Choroid plexus epithelial cell (primary cell): ENCODE measurements around the gene SYTL2.

Source experiments
- DNase-seq: peaks from one replicate; pipeline ENCODE4 v3.0.0-alpha.2; 2010; ENCODE audit warnings: low read depth
- H3K4me3 ChIP-seq: 2 replicates; pipeline ENCODE4 v1.5.1; 2011; ENCODE audit warnings: low read depth, mild to moderate bottlenecking, control low read depth, low read length, moderate library complexity
- CTCF ChIP-seq: conservative IDR thresholded peaks from 2 replicates; pipeline ENCODE4 v1.5.1; 2011; ENCODE audit warnings: low read depth, mild to moderate bottlenecking, control low read depth, inconsistent platforms, low read length, moderate library complexity

Gene SYTL2

GRCh38 chr11:85776951-85777602, 33.9 kb downstream of the SYTL2 start:
- H3K4me3 ChIP-seq, result no peak overlapping the region
- no peak for DNase-seq
- no peak for TF ChIP-seq CTCF

DNA sequence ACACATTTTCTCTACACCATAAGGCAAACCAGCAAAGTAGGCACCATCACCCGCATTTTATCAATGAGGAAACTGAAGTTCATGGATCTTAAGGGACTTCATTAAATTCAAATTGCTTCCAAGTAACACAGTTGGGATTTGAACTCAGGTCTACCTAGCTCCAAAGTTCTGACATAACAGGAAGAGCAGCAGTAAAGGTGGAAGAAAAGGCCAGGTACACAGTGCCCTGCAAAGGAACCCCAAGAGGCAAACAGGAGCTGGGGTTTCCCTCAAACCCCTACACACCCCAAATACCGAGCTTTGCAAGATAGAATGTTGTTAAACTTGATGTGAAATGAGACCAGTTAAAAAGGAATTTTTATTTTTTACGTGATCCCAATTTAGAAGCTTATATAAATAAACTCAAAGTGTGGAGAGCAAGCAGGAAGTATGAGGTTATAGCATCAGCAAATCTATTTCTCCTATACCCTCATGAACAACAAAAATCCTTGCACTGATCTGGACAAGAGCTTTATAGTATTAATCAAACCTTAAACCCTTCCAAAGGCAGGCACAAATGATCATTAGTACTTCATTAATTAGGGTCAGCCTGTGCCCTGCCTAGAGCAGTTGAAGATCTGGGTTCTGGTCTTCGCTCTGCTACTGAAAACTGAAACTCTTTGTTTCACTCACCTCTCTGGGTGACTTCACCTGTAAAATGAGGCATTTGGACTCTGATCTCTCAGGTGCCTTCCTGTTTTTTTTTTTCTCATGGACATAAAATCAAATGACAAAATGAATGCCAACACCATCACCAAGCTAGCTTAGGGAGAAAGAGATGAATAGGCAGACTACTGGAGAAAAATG, 36.5 kb downstream of the SYTL2 start:
- no peak for DNase-seq
- H3K4me3 ChIP-seq, result no peak overlapping the region
- TF ChIP-seq CTCF, result no peak

DNA sequence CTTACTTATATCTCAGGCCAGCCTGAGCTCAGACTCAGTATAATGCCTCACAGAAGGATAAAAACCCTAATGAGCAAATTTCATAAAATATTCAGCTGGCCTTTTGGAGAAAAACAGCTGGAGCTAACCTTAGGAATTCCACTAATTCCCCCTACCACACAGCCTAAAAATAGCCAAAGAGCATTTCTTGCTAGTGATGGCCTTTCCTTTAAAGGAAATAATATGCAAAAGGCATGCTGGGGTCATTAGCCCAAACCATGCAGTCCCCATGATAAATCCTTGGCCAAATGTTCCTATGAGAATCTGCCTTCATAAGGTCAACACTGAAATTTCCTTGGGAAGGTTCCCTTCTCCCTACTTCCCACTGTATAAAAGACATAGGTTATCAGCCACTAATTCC, 38.2 kb downstream of the SYTL2 start:
- TF ChIP-seq CTCF, result no peak
- H3K4me3 ChIP-seq, result no peak overlapping the region
- DNase-seq, result peak; percentile 54

GRCh38 chr11:85771568-85771967, 39.4 kb downstream of the SYTL2 start:
- no peak for DNase-seq
- no peak overlapping the region for H3K4me3 ChIP-seq
- no peak for TF ChIP-seq CTCF

- no peak for DNase-seq
Measured at GRCh38 chr11:85769771-85770170, 41.2 kb downstream of the SYTL2 start.

DNA sequence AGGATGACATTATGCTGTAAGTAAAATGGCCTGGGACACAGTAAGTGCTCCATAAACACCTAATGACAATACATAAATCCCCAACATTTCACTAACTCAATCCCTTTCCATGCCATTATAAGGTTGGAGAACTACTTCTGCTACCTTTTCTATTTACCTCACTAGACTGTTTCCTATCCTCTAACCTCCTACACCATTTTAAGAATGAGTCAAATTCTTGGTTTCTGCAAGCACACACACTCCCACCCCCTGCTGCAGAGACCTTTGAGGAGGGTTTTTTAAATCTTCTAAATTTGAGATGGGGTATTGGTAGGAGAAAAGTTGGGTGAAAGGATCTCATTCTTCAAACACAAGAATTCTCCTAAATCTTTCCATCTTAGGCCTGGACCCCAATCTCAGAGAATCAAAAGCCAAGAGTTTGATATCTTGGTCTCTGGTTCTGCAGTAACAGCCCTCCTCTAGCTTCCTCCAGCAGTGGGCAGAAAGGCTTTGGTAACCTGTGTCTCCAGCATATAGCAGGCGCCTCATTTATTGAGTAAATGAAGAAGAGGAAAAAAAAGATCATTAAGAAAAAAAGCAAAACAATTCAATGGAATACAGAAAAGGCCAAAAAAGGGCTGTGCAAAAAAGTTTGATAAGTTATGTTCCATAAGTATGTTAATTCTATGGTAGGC, 42.3 kb downstream of the SYTL2 start:
- no peak for DNase-seq
- no peak for TF ChIP-seq CTCF
- H3K4me3 ChIP-seq, result no peak overlapping the region

More at GRCh38 chr11:85769771-85770170, 41.2 kb downstream of the SYTL2 start:
- no peak overlapping the region for H3K4me3 ChIP-seq
- TF ChIP-seq CTCF, result no peak
